ENCODE measurements around the gene DHRSX. TPM values are rescaled to one million over a fixed set of nuclear protein-coding genes. Genes with fewer than 3 reads are reported as not detected.
"Not testable (repeated sequence)": the region's sequence is repeated elsewhere in the genome, so short reads cannot be mapped to it uniquely, and the experiment has no call there.

DHRSX gene
- total RNA-seq, 1 donor from 2014 or later = 23.2 TPM

DNA sequence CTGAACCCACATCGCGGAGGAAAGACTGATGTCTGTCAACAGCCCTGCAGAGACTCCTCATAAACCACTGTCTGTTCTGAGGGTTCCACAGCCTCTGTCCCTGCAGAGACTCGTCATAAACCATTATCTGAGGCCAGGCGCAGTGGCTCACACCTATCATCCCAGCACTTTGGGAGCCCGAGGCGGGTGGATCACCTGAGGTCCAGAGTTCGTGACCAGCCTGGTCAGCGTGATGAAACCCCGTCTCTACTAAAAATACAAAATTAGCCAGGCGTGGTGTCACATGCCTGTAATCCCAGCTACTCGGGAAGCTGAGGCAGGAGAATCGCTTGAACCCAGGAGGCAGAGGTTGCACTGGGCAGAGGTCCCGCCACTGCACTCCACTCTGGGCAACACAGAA is 259.3 kb downstream of the DHRSX start:
- not testable (repeated sequence) for FAIRE-seq

GRCh38 chrX:2240761-2241160 is 260.0 kb downstream of the DHRSX start:
- not testable (repeated sequence) for FAIRE-seq; DNase-seq (ENCODE audit: low spot score in 2 of 2)

More for the DNA sequence above, 259.3 kb downstream of the DHRSX start:
- DNase-seq (ENCODE audit: low spot score in 2 of 2) = not testable (repeated sequence)

DNA sequence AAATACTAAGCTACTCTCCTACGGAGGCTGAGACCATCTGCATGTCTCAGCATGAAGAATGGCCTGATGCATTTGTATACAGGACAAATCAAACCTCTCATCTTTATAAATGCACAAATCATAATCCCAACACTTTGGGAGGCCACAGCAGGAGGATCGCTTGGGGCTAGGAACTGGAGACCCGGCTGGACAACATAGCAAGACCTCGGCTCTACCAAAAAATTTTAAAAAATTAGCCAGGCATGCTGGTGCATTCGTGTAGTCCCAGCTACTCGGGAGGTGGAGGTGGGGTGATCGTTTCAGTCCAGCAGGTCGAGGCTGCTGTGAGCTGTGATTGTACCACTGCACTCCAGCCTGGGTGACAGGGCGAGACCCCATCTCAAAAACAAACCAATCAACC is 262.8 kb downstream of the DHRSX start:
- no peak for FAIRE-seq
- DNase-seq (ENCODE audit: low spot score in 2 of 2) = no peak

- FAIRE-seq (no peak), DNase-seq (ENCODE audit: low spot score in 2 of 2) (no peak)
Measured at GRCh38 chrX:2231570-2232192, 269.1 kb downstream of the DHRSX start.

- DNase-seq (ENCODE audit: low spot score in 2 of 2) (no peak), FAIRE-seq (no peak)
Measured at GRCh38 chrX:2230457-2230856, 270.3 kb downstream of the DHRSX start.

DNA sequence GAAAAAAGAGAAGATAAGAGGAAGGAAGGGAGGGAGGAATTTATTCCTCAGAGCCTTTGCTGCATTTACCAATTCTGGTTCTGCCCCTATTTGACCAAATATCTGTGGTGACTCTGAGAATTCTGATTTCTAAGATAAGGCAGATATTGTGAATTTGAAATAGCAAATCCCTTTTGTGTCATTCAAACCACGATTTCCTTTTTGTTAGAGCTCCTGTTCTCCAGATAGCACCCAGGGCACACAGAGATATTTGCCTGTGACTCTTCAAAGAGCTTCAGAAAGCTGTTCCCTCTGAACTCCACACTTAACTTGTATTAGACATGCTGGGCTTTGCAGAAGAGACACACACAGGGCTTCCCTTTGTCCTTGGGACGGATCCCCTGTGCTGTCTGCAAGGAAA is 272.2 kb downstream of the DHRSX start:
- DNase-seq (ENCODE audit: low spot score in 2 of 2) (no peak), FAIRE-seq (no peak)

DNA sequence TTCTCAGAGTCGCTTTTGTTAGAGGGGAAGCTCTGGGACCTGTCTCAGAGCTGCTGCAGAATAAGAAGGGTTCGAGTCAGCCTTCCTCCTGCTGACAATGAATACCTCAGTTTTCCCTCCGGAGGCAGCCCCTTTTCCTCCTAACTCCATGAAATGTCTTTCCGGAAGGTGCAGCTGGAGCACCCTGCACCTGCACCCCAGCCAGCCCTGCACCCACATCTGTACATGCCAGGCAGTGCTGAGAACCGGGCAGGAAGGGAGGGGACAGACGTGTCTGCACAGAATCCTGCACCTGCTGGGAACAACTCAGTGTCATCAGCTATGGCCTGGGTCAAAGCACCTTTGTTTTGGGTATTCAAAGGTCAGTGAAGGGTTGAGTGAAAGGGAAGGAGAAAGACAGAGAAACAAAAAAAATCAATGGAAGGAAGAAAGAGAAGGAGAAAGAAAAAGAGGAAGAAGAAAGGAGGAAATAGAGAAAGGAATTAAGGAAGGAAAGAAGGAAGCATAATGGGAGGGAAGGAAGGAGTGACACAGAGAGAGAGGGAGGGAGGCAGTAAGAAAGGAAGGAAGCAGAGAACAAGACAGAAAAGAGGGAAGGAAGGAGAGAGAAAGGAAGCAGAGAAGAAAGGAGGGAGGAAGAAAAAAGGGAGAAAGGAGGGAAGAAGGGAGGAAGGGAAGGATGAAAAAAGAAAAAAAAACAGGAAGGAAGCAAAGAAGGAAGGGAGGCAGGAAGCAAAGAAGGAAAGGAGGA is 273.7 kb downstream of the DHRSX start:
- no peak for DNase-seq (ENCODE audit: low spot score in 2 of 2)
- no peak for FAIRE-seq

DNA sequence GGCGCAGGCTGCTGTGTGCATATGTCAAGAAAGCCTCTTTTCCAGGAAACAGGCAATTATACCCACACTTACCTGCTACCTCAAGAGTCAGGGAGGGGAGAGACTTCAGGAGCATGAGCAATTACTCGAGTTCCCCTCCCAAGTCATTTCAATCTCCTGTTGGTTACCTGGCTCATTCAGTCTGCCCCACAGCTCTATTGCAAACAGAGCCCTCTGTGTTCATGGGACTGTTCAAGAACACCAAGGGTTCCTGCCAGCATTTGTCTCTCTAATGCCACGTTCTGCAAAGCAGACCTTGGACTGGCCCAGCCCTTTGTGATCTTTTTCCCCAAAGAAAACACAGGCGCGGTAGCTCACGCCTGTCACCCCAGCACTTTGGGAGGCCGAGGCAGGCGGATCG is 274.6 kb downstream of the DHRSX start:
- DNase-seq (ENCODE audit: low spot score in 2 of 2) = no peak
- no peak for FAIRE-seq

DNA sequence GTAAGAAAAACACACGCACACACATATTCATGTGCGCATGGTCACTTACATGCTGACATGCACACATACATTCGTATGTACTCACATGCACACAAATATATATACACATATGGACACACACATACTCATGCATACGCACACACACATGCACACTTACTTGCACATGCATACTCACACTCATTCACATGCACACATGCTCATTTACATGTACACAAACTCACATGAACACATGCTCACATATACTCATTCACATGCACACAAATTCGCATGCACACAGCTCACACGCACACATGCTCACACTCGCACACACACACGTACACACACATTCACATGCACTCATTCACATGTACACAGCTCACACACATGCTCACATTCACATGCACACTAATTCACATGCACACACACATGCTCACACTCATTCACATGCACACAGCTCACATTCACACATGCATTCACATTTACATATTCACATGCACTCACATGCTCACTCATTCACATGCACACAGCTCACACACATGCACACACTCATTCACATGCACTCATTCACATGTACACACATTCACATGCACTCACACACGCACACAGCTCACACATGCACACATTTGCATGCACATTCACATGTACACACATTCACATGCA is 276.1 kb downstream of the DHRSX start:
- no peak for FAIRE-seq
- DNase-seq (ENCODE audit: low spot score in 2 of 2) = no peak

GRCh38 chrX:2224161-2224560 is 276.6 kb downstream of the DHRSX start:
- no peak for DNase-seq (ENCODE audit: low spot score in 2 of 2)
- no peak for FAIRE-seq

- FAIRE-seq = no peak
- no peak for DNase-seq (ENCODE audit: low spot score in 2 of 2)
Measured at GRCh38 chrX:2220829-2221567, 279.8 kb downstream of the DHRSX start.

- FAIRE-seq = no peak
- DNase-seq (ENCODE audit: low spot score in 2 of 2) = no peak
Measured at GRCh38 chrX:2220296-2220695, 280.5 kb downstream of the DHRSX start.

- FAIRE-seq = not testable (repeated sequence)
Measured at GRCh38 chrX:2214138-2214823, 286.5 kb downstream of the DHRSX start.

DNA sequence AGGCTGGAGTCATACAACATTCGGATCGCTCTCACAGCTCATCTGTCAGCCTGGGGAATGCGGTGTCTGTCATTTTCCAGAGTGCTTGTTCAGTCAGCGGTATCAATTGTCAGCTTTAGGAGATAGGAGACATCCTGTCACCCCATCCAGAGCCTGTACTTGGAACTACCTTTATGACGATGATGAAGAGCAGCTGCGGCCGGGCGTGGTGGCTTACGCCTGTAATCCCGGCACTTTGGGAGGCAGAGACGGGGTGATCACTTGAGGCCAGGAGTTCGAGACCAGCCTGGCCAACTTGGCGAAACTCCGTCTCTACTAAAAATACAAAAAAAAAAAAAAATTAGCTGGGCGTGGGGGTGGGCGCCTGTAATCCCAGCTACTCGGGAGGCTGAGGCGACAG is 289.1 kb downstream of the DHRSX start:
- not testable (repeated sequence) for FAIRE-seq; DNase-seq (ENCODE audit: low spot score in 2 of 2)

More at GRCh38 chrX:2214138-2214823, 286.5 kb downstream of the DHRSX start:
- DNase-seq (ENCODE audit: low spot score in 2 of 2) = not testable (repeated sequence)

DNA sequence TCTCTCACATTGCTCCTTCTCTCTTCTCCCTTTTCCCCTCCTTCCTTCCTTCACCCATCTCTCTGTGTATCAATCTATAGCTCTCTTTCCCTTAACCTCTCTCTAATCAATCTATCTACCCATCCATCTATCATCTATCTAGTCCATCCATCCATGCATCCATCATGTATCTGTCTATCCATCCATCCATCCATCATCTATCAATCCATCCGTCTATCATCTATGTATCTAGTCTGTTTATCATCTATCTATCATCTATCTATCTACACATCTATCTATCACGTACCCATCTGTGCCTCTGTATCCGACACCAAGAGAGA is 307.5 kb downstream of the DHRSX start:
- DNase-seq (ENCODE audit: low spot score in 2 of 2) = no peak
- FAIRE-seq = no peak

DNA sequence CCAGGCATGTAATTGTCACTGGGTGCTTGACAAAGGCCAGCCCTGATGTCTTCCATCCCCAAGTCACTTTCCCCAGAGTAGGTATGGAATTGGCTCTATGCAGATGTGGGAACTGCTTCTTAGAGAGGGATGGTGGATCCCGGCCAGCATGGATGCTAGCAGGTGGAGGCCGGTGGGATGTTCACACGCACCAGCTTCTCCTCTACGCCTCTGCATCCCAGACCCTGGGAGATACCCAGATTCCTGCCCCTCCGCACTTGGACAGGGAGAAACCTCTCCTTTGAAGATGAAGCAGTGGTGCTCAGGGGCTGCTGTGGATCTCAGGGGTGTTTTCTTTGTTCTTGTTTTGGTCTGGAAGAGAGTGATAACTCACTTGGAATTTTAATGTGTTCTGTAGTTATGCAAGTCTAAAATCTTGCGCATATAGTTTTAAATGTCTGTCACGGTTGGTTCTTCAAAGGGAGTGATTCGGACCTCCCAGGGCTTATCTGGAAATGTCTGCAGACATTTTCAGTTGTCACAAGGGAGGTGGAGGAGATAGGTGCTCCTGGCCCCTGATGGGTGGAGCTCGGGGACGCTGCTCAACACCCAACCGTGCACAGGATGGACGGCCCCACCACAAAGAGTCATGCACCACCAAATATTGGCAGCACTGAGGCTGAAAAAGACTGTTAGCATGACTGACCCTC is 308.0 kb downstream of the DHRSX start:
- FAIRE-seq (no peak), DNase-seq (ENCODE audit: low spot score in 2 of 2) (no peak)

DNA sequence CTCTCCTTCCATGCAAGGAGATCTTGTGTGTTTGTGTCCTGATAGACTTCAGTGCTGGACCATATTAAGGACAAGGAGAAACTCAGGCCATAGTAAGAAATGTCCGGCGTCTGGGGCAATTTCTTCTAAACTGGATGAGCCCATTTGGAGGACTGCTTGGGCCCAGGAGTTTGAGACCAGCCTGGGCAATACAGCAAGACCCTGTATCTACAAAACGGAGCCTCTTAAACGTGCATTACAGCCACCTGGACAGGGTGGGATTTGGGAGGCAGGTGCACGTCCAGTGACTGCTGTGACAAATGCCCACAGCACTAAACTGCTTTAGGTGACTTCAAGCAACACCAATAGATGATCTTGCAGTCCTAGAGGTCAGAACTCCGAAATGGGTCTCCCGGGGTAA is 311.9 kb downstream of the DHRSX start:
- FAIRE-seq = no peak

DNA sequence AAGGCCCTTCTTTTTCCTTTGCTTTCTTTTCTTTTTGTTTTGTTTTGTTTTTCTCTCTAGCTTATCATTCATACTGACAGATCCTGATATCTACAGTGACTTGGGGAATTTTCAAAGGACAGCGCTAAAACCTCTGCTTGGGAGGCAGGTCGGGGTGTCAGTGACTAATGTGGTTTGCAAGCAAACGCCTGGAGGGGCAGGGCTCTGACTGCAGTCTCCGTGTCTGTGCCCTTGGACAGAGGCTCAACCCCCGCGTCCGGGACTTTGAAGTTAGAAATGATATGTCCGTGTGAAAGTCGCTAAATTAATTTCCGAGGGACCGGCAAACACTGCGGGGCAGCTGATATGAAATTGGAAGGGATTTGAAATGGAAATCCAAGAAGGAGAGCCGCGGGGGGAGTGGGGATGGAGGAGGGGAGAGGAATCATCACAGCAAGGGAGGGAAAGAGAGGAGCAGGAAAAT is 312.4 kb downstream of the DHRSX start:
- no peak for DNase-seq (ENCODE audit: low spot score in 2 of 2)
- FAIRE-seq = no peak

More for the DNA sequence above, 311.9 kb downstream of the DHRSX start:
- DNase-seq (ENCODE audit: low spot score in 2 of 2) = no peak

DNA sequence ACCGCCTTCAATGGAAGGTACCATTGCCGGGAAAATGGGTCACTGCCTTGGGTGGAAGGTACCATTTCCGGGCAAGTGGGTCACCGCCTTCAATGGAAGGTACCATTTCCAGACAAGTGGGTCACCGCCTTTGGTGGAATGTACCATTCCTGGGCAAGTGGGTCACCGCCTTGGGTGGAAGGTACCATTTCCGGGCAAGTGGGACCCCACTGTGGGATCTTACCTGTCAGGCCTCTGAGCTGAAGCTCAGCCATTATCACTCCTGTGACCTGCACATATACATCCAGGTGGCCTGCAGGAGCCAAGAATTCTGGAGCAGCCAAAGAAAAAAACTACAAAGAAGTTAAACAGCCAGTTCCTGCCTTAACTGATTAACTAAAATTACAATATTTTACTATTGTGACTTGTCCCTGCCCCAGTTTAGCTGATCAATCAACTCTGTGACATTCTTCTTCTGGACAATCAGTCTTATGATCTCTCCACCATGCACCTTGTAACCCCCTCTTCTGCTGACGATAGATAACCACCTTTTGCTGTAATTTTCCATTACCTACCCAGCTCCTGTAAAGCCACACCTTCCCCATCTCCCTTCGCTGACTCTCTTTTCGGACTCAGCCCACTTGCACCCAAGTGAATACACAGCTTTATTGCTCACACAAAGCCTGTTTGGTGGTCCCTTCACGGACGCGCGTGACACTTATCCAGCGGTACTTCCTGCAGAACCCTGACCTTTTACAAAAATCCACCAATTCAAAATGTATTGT is 313.2 kb downstream of the DHRSX start:
- FAIRE-seq (no peak), DNase-seq (ENCODE audit: low spot score in 2 of 2) (no peak)

All from frontal cortex (tissue), 4 donors.